Stimulated activated CD4-positive, alpha-beta T cell treated with anti-CD3 and anti-CD28 coated beads, TNF-alpha, amount 100 ng/mL, for 1 hour (primary cell): Measurements from ENCODE around the gene ATXN2.
"Not testable (repeated sequence)": the region's sequence is repeated elsewhere in the genome, so short reads cannot be mapped to it uniquely, and the experiment has no call there.

Source experiments
- DNase-seq, 3 donors: peaks; one replicate each; pipeline ENCODE4 v3.0.0-alpha.2; 2020; ENCODE audit warnings: low read depth in 3 of 3, low spot score in 1 of 3

ATXN2 gene

GRCh38 chr12:111599453-111600204 is 514 bp upstream of the ATXN2 start:
- peak; percentile 72 to 76 (median 73) for DNase-seq

- DNase-seq = peak in 1 of 3 donors; percentile 10
Measured at GRCh38 chr12:111597831-111598636, 1.1 kb downstream of the ATXN2 start.

GRCh38 chr12:111596985-111597830 is 1.9 kb downstream of the ATXN2 start:
- DNase-seq = peak in 1 of 3 donors; percentile 8

- DNase-seq = not testable (repeated sequence)
Measured at GRCh38 chr12:111595341-111595835, 3.7 kb downstream of the ATXN2 start.

GRCh38 chr12:111591399-111592010 is 7.6 kb downstream of the ATXN2 start:
- DNase-seq = not testable (repeated sequence)

- no peak for DNase-seq
Measured at GRCh38 chr12:111590552-111590951, 8.6 kb downstream of the ATXN2 start.

- no peak for DNase-seq
Measured at GRCh38 chr12:111589601-111590000, 9.5 kb downstream of the ATXN2 start.

- no peak for DNase-seq
Measured at GRCh38 chr12:111588010-111588409, 11.1 kb downstream of the ATXN2 start.

GRCh38 chr12:111586986-111587385 is 12.1 kb downstream of the ATXN2 start:
- no peak for DNase-seq

- DNase-seq = no peak
Measured at GRCh38 chr12:111585690-111586089, 13.4 kb downstream of the ATXN2 start.

- DNase-seq = no peak
Measured at GRCh38 chr12:111584959-111585358, 14.2 kb downstream of the ATXN2 start.

- not testable (repeated sequence) for DNase-seq
Measured at GRCh38 chr12:111583506-111583905, 15.6 kb downstream of the ATXN2 start.

GRCh38 chr12:111582133-111582747 is 16.9 kb downstream of the ATXN2 start:
- DNase-seq = no peak

- DNase-seq = no peak
Measured at GRCh38 chr12:111581434-111582132, 17.5 kb downstream of the ATXN2 start.

GRCh38 chr12:111580737-111581136 is 18.4 kb downstream of the ATXN2 start:
- no peak for DNase-seq

- no peak for DNase-seq
Measured at GRCh38 chr12:111580119-111580425, 19.0 kb downstream of the ATXN2 start.

- no peak for DNase-seq
Measured at GRCh38 chr12:111578971-111579340, 20.2 kb downstream of the ATXN2 start.

GRCh38 chr12:111578276-111578970 is 20.7 kb downstream of the ATXN2 start:
- DNase-seq = no peak

GRCh38 chr12:111574797-111575443 is 24.2 kb downstream of the ATXN2 start:
- DNase-seq = no peak
